ENCODE results near the gene C9orf72.

The C9orf72 gene

DNA sequence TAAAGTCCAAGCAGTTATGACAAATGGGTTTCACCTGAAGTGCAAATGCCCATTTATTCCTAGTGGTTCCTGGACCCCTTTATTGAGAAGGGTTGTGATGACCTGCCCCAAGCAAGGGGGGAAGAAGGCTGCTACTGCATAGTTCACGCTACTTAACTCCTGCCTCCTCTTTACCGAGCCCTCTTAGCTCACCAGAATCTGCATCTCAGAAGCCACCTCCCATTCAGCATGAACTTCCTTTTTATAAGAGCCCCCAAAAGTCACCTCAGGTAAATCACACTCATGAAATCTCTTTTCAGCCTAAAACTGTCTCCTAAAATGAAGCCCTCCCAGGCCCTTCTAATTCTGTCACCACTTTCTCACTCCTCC lies 26.6 kb upstream of the C9orf72 start:
- H3K36me3 ChIP-seq (ENCODE audit: control insufficient read depth, insufficient read depth, low read length) = no peaks in the 10 kb centered on the region
- no peaks in the 10 kb centered on the region for H3K9me3 ChIP-seq (ENCODE audit: control insufficient read depth, insufficient read depth, low read length)
- no peaks in the 10 kb centered on the region for H3K27me3 ChIP-seq (ENCODE audit: control insufficient read depth, insufficient read depth, low read length)
- no peak overlapping the region for H3K27ac ChIP-seq (ENCODE audit: low read depth, low read length)
- H3K4me3 ChIP-seq (ENCODE audit: low read depth, low read length) = no peak overlapping the region
- no peak overlapping the region for H3K9ac ChIP-seq (ENCODE audit: low read depth, low read length)
- peaks cover 6% of the 10 kb centered on the region; the same call in 1 of the 2 replicates for H3K4me1 ChIP-seq (ENCODE audit: control insufficient read depth, insufficient read depth, low read length)

DNA sequence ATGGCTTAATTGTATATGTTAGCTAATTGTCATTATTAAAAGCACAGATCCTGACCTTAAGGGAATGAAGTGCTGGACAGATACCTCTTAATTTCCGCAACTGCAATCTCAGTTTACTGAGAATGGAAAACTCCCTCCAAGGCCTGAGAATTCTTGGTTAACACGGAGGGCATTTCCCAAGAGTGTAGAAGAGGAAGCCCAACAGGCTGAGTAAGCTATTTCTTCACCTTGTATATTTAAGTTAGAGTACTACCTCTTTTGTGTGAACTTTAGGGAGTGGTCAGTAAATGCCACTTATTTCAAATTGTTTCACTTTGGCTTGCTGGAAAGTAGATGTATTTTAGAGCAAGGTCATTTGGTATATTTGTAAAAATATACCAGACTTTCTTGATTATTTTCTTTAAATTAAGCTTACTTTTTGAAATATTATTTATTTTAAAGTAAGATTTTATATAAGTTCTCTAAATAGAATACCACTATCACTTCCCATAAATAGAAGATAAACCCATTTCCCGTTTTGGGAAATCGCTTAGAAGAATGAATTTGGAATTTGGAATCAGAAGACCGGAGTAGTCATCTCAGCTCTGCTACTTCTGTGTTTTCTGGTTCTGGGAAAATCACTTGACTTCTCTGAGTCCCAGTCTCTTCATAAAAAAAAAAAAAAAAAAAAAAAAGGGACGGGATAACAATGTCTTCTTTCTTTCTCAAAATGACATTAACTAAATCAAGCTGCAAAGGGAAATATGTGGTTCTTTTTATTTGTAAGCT lies 26.0 kb upstream of the C9orf72 start:
- Histone ChIP-seq H3K4me1 (ENCODE audit: control insufficient read depth, insufficient read depth, low read length) (peaks cover 6% of the 10 kb centered on the region; the same call in 1 of the 2 replicates), H3K4me3 (ENCODE audit: low read depth, low read length) (no peak overlapping the region), H3K27me3 (ENCODE audit: control insufficient read depth, insufficient read depth, low read length) (no peaks in the 10 kb centered on the region), H3K27ac (ENCODE audit: low read depth, low read length) (no peak overlapping the region), H3K9ac (ENCODE audit: low read depth, low read length) (no peak overlapping the region), H3K9me3 (ENCODE audit: control insufficient read depth, insufficient read depth, low read length) (no peaks in the 10 kb centered on the region), H3K36me3 (ENCODE audit: control insufficient read depth, insufficient read depth, low read length) (no peaks in the 10 kb centered on the region)

DNA sequence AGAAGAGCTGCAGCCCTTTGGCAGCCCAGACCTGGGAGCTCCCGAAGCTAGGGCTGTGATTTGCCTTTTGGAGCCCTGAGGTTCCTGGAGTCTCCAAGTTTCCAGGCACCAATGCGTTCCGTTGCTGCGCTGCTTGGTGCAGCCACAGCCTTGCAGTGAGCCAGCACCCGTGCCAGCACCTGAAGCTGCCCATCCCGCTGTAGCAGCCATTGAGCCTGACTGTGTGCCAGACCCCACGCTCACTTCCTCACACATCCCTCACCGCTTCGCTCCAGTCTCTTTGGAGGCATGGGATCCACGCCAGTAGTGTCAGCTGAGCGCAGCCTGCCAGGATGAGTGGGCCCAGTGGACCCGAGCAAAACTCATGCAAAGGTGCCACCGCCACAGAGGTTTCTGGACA lies 22.5 kb upstream of the C9orf72 start:
- no peak overlapping the region for H3K4me3 ChIP-seq (ENCODE audit: low read depth, low read length)
- H3K9ac ChIP-seq (ENCODE audit: low read depth, low read length) = no peak overlapping the region
- no peaks in the 10 kb centered on the region for H3K9me3 ChIP-seq (ENCODE audit: control insufficient read depth, insufficient read depth, low read length)
- peaks cover 6% of the 10 kb centered on the region; the same call in 1 of the 2 replicates for H3K4me1 ChIP-seq (ENCODE audit: control insufficient read depth, insufficient read depth, low read length)
- no peaks in the 10 kb centered on the region for H3K36me3 ChIP-seq (ENCODE audit: control insufficient read depth, insufficient read depth, low read length)
- no peak overlapping the region for H3K27ac ChIP-seq (ENCODE audit: low read depth, low read length)
- no peaks in the 10 kb centered on the region for H3K27me3 ChIP-seq (ENCODE audit: control insufficient read depth, insufficient read depth, low read length)

DNA sequence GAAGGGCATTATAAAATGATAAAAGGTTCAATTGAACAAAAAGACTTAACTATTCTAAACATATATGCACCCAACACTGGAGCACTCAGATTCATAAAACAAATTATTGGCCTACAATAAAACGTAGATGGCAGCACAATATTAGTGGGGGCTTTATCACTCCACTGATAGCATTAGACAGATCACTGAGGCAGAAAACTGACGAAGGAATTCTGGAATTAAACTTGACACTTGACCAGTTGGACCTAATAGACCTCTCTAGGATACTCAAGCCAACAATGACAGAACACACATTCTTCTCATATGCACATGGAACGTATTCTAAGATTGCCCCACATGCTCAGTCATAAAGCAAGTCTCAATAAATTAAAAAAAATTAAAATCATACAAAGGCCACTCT lies 18.4 kb upstream of the C9orf72 start:
- Histone ChIP-seq H3K4me3 (ENCODE audit: low read depth, low read length) (no peak overlapping the region), H3K27me3 (ENCODE audit: control insufficient read depth, insufficient read depth, low read length) (no peaks in the 10 kb centered on the region), H3K9ac (ENCODE audit: low read depth, low read length) (no peak overlapping the region), H3K36me3 (ENCODE audit: control insufficient read depth, insufficient read depth, low read length) (no peaks in the 10 kb centered on the region), H3K4me1 (ENCODE audit: control insufficient read depth, insufficient read depth, low read length) (no peaks in the 10 kb centered on the region), H3K9me3 (ENCODE audit: control insufficient read depth, insufficient read depth, low read length) (no peaks in the 10 kb centered on the region), H3K27ac (ENCODE audit: low read depth, low read length) (no peak overlapping the region)

DNA sequence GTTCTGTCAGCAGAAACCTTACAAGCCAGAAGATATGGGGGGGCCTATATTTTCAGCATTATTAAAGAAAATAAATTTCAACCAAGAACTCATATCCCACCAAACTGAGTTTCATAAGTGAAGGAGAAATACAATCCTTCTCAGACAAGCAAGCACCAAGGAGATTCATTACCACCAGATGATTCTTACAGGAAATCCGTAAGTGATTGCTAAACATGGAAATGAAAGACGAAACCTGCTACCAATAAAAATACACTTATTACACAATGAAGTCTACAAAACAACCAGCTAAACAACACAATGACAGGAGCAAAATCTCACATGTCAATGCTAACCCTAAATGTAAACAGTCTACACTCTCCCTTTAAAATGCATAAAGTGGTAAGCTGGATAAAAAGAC lies 17.8 kb upstream of the C9orf72 start:
- Histone ChIP-seq H3K27ac (ENCODE audit: low read depth, low read length) (no peak overlapping the region), H3K9ac (ENCODE audit: low read depth, low read length) (no peak overlapping the region), H3K36me3 (ENCODE audit: control insufficient read depth, insufficient read depth, low read length) (no peaks in the 10 kb centered on the region), H3K9me3 (ENCODE audit: control insufficient read depth, insufficient read depth, low read length) (no peaks in the 10 kb centered on the region), H3K4me3 (ENCODE audit: low read depth, low read length) (no peak overlapping the region), H3K4me1 (ENCODE audit: control insufficient read depth, insufficient read depth, low read length) (no peaks in the 10 kb centered on the region), H3K27me3 (ENCODE audit: control insufficient read depth, insufficient read depth, low read length) (no peaks in the 10 kb centered on the region)

DNA sequence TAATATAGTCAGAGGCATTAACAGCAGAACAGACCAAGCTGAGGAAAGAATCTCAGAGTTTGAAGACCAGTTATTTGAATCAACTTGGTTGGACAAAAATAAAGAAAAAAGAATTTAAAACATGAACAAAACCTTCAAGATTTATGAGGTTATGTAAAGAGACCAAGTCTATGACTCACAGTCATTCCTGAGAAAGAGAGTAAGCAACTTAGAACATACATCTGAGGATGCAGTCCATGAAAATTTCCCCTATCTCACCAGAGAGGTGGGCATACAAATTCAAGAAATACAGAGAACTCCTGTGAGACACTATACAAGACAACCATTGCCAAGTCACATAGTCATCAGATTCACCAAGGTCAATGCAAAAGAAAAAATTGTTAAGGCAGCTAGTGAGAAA lies 17.4 kb upstream of the C9orf72 start:
- Histone ChIP-seq H3K9me3 (ENCODE audit: control insufficient read depth, insufficient read depth, low read length) (no peaks in the 10 kb centered on the region), H3K9ac (ENCODE audit: low read depth, low read length) (no peak overlapping the region), H3K27me3 (ENCODE audit: control insufficient read depth, insufficient read depth, low read length) (no peaks in the 10 kb centered on the region), H3K4me1 (ENCODE audit: control insufficient read depth, insufficient read depth, low read length) (no peaks in the 10 kb centered on the region), H3K36me3 (ENCODE audit: control insufficient read depth, insufficient read depth, low read length) (no peaks in the 10 kb centered on the region), H3K27ac (ENCODE audit: low read depth, low read length) (no peak overlapping the region), H3K4me3 (ENCODE audit: low read depth, low read length) (no peak overlapping the region)

DNA sequence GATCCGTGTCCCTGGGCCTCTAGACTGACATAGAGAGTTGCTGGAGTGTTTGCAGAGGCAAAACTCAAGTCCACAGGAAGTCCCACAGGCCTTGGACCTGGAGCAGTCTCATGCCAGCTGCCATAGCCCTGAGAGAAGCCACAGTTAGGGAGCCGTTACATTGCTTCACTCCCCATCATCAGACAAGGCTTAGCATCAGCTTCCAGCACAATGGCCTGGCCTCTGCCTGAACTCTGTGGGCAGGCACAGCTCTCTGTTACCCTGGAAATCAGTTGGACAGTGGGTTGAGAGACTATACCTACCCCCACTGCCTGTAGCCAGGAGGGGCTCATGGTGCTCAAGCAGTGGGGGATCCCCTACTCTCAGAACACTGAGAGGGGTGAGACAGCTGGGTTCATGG lies 16.2 kb upstream of the C9orf72 start:
- Histone ChIP-seq H3K36me3 (ENCODE audit: control insufficient read depth, insufficient read depth, low read length) (no peaks in the 10 kb centered on the region), H3K9me3 (ENCODE audit: control insufficient read depth, insufficient read depth, low read length) (no peaks in the 10 kb centered on the region), H3K4me3 (ENCODE audit: low read depth, low read length) (no peak overlapping the region), H3K27ac (ENCODE audit: low read depth, low read length) (no peak overlapping the region), H3K4me1 (ENCODE audit: control insufficient read depth, insufficient read depth, low read length) (peaks cover 7% of the 10 kb centered on the region; the same call in 1 of the 2 replicates), H3K9ac (ENCODE audit: low read depth, low read length) (no peak overlapping the region), H3K27me3 (ENCODE audit: control insufficient read depth, insufficient read depth, low read length) (no peaks in the 10 kb centered on the region)

DNA sequence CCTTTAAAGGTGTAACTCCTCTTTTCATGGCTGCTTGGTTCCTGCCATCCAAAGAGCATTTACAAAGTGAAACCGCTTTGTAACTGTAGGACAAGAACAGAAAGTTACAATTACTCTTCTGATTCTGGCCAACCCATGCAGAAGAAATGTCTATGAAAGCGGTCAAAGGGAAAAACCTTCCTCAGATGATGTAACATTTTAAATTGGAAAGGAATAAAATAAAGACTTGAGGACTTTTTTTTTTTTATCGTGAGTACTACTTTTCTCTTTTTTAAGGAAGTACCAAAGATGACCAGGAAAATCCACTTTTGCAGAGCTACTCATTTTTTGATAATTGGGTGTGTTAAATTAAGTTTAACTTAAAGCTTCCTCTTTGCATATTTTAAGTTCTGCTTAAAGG lies 13.0 kb upstream of the C9orf72 start:
- no peak overlapping the region for H3K27ac ChIP-seq (ENCODE audit: low read depth, low read length)
- H3K4me3 ChIP-seq (ENCODE audit: low read depth, low read length) = no peak overlapping the region
- no peaks in the 10 kb centered on the region for H3K27me3 ChIP-seq (ENCODE audit: control insufficient read depth, insufficient read depth, low read length)
- peaks cover 7% of the 10 kb centered on the region; the same call in 1 of the 2 replicates for H3K4me1 ChIP-seq (ENCODE audit: control insufficient read depth, insufficient read depth, low read length)
- no peaks in the 10 kb centered on the region for H3K9me3 ChIP-seq (ENCODE audit: control insufficient read depth, insufficient read depth, low read length)
- no peaks in the 10 kb centered on the region for H3K36me3 ChIP-seq (ENCODE audit: control insufficient read depth, insufficient read depth, low read length)
- H3K9ac ChIP-seq (ENCODE audit: low read depth, low read length) = no peak overlapping the region

DNA sequence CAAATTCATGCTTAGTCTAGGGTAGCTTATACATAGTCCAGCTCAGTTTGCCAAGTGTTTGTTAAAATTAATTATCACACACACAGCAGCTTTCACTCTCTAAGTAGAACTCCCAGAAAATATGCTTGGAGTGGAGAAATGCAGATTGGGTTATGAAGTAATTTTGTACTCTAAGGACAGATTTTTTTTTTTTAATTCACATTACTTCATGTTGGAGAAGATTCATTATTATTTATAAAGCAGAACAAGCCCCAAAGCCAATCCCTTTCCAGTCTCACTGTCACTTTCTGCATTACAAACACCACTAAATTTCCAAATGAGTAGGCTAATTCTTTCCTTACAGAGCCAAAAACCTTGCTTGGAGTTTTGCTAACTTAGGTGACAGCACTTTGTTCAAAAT lies 11.7 kb upstream of the C9orf72 start:
- no peak overlapping the region for H3K4me3 ChIP-seq (ENCODE audit: low read depth, low read length)
- H3K4me1 ChIP-seq (ENCODE audit: control insufficient read depth, insufficient read depth, low read length) = peaks cover 7% of the 10 kb centered on the region; the same call in 1 of the 2 replicates
- no peaks in the 10 kb centered on the region for H3K27me3 ChIP-seq (ENCODE audit: control insufficient read depth, insufficient read depth, low read length)
- no peak overlapping the region for H3K27ac ChIP-seq (ENCODE audit: low read depth, low read length)
- no peaks in the 10 kb centered on the region for H3K9me3 ChIP-seq (ENCODE audit: control insufficient read depth, insufficient read depth, low read length)
- H3K9ac ChIP-seq (ENCODE audit: low read depth, low read length) = no peak overlapping the region
- no peaks in the 10 kb centered on the region for H3K36me3 ChIP-seq (ENCODE audit: control insufficient read depth, insufficient read depth, low read length)

DNA sequence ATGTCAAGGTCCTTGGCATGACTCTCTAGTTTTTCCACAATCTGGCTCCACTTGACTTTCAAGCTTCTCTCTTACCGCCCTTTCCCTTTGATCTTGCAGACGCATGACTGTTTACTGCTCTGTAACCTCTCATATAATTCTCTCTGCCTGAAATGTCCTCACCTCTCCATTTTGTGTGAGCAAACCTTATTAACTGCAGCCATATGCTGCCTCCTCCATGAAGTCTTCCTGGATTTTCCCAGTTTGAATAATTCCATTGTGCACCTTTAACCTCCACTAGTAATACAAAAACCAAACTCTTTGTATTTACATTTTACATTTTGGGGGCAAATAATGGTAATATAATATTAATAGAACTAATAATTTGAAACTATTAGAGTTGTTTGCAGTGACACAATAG lies 9.5 kb upstream of the C9orf72 start:
- no peaks in the 10 kb centered on the region for H3K36me3 ChIP-seq (ENCODE audit: control insufficient read depth, insufficient read depth, low read length)
- H3K27me3 ChIP-seq (ENCODE audit: control insufficient read depth, insufficient read depth, low read length) = no peaks in the 10 kb centered on the region
- H3K4me3 ChIP-seq (ENCODE audit: low read depth, low read length) = no peak overlapping the region

DNA sequence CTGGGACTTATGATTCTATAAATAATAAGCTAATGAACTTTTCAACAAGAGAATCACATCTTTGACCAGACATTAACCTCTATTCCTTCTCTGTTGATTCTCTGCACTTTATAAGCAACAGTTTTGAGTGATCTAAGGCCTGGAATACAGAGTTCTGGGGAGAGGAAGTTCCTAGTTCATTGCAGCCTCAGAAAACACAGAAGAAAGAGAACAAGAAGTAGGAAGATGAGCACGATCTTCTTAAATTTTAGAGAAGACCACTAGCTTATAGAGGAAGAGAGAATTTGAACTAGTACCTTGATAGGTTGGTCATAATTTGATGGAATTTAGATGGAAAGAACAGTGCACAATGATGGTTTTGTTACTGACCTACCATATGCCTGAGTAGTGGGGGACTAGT lies 8.5 kb upstream of the C9orf72 start:
- Histone ChIP-seq H3K9me3 (ENCODE audit: control insufficient read depth, insufficient read depth, low read length) (peaks cover 5% of the 10 kb centered on the region), H3K36me3 (ENCODE audit: control insufficient read depth, insufficient read depth, low read length) (no peaks in the 10 kb centered on the region), H3K4me3 (ENCODE audit: low read depth, low read length) (no peak overlapping the region), H3K27ac (ENCODE audit: low read depth, low read length) (no peak overlapping the region), H3K9ac (ENCODE audit: low read depth, low read length) (no peak overlapping the region), H3K27me3 (ENCODE audit: control insufficient read depth, insufficient read depth, low read length) (no peaks in the 10 kb centered on the region), H3K4me1 (ENCODE audit: control insufficient read depth, insufficient read depth, low read length) (peaks cover 7% of the 10 kb centered on the region; the same call in 1 of the 2 replicates)

More for the DNA sequence above, 9.5 kb upstream of the C9orf72 start:
- Histone ChIP-seq H3K9ac (ENCODE audit: low read depth, low read length) (no peak overlapping the region), H3K27ac (ENCODE audit: low read depth, low read length) (no peak overlapping the region), H3K9me3 (ENCODE audit: control insufficient read depth, insufficient read depth, low read length) (peaks cover 5% of the 10 kb centered on the region), H3K4me1 (ENCODE audit: control insufficient read depth, insufficient read depth, low read length) (peaks cover 7% of the 10 kb centered on the region; the same call in 1 of the 2 replicates)
